Measurements from ENCODE around the gene LTF.
"Not testable (repeated sequence)": the region's sequence is repeated elsewhere in the genome, so short reads cannot be mapped to it uniquely, and the experiment has no call there.

Gene LTF

DNA sequence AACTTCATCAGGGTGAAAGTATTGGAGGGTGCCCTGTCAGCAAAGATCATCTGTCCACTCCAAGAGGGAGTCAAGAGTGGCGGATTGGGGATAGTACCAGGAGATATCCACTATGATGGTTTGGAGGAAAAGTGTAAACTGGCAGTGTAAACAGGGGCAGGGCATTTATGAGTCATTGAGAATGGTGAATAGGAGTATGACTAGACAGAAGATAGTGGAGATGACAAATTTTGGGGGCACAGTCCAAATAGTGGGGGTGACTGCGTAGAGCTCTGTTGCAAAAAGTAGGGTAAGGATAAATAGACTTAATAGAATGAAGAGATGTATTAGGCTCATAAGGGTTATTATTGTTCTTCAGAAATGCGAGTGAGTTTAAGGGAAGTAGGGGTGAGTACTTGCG, 75.9 kb downstream of the LTF start:
- DNase-seq: not testable (repeated sequence)

DNA sequence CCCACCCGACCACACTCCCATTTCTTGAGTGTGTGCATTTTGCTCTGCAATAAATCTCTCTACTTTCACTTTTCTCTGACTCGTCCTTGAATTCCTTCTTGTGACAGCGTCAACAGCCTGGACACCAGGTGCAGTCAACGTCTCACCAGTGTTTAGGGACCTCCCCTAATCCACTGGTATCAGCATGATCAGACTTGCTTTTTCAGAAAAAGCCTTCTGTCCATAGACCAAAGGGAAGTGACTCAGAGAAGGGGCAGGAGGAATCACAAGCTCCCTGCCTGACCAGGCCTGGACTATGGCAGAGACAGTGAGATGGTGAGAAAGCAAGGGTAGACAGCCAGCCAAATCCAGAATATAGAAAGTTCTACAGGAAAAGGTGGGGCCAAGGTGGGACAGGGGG, 78.5 kb downstream of the LTF start:
- no peak for DNase-seq
